OCI-M1 (cell line): ENCODE data around the gene LACC1.
A peak's percentile ranks its signal among the peaks of the same experiment; 100 is the strongest.

Experiments used
- DNase-seq: peaks from one replicate; lab custom pipeline; 2025; lab: John Stamatoyannopoulos, UW

Gene LACC1

GRCh38 chr13:43884222-43884621 lies 4.5 kb downstream of the LACC1 start:
- DNase-seq, result no peak

GRCh38 chr13:43894438-43894837 lies 14.7 kb downstream of the LACC1 start:
- DNase-seq, result peak; percentile 22

- DNase-seq, result no peak
These were observed 16.2 kb downstream of the LACC1 start for GRCh38 chr13:43895940-43896339.

GRCh38 chr13:43905435-43906031 lies 25.8 kb downstream of the LACC1 start:
- DNase-seq, result peak; percentile 82

- DNase-seq, result peak; percentile 59
These were observed 28.7 kb downstream of the LACC1 start for GRCh38 chr13:43908156-43909126.

- no peak for DNase-seq
These were observed 31.2 kb downstream of the LACC1 start for GRCh38 chr13:43910856-43911255.

- DNase-seq, result no peak
These were observed 31.6 kb downstream of the LACC1 start for GRCh38 chr13:43911278-43911677.

- DNase-seq, result no peak
These were observed 32.2 kb downstream of the LACC1 start for GRCh38 chr13:43911871-43912270.

GRCh38 chr13:43915451-43915850 lies 35.7 kb downstream of the LACC1 start:
- no peak for DNase-seq

GRCh38 chr13:43916828-43917227 lies 37.1 kb downstream of the LACC1 start:
- DNase-seq, result no peak

GRCh38 chr13:43918636-43919035 lies 38.9 kb downstream of the LACC1 start:
- no peak for DNase-seq

GRCh38 chr13:43920965-43921674 lies 41.4 kb downstream of the LACC1 start:
- DNase-seq, result no peak

- no peak for DNase-seq
These were observed 45.0 kb downstream of the LACC1 start for GRCh38 chr13:43924549-43925245.

GRCh38 chr13:43929947-43930346 lies 50.2 kb downstream of the LACC1 start:
- DNase-seq, result no peak

- no peak for DNase-seq
These were observed 53.7 kb downstream of the LACC1 start for GRCh38 chr13:43933378-43933777.

- no peak for DNase-seq
These were observed 54.6 kb downstream of the LACC1 start for GRCh38 chr13:43934273-43934672.

- no peak for DNase-seq
These were observed 56.2 kb downstream of the LACC1 start for GRCh38 chr13:43935878-43936277.

GRCh38 chr13:43936647-43937046 lies 56.9 kb downstream of the LACC1 start:
- DNase-seq, result no peak

GRCh38 chr13:43937839-43938238 lies 58.1 kb downstream of the LACC1 start:
- no peak for DNase-seq

GRCh38 chr13:43938449-43938848 lies 58.7 kb downstream of the LACC1 start:
- no peak for DNase-seq

- no peak for DNase-seq
These were observed 59.4 kb downstream of the LACC1 start for GRCh38 chr13:43939086-43939485.

GRCh38 chr13:43942286-43942685 lies 62.6 kb downstream of the LACC1 start:
- no peak for DNase-seq
